Measurements from ENCODE around the gene TSN.

GRCh38 chr2:121766624-121767023, 11.2 kb downstream of the TSN start:
- TF ChIP-seq GATA2 (IDR thresholded peaks at IDR 0.05; ENCODE audit: low read depth, low read length): no peak
- no peak for TF ChIP-seq GATA3 (IDR thresholded peaks at IDR 0.05; ENCODE audit: low read depth, low read length)
